ENCODE data around the gene DHX40.
"Not testable (repeated sequence)": the region's sequence is repeated elsewhere in the genome, so short reads cannot be mapped to it uniquely, and the experiment has no call there.

DHX40 gene

DNA sequence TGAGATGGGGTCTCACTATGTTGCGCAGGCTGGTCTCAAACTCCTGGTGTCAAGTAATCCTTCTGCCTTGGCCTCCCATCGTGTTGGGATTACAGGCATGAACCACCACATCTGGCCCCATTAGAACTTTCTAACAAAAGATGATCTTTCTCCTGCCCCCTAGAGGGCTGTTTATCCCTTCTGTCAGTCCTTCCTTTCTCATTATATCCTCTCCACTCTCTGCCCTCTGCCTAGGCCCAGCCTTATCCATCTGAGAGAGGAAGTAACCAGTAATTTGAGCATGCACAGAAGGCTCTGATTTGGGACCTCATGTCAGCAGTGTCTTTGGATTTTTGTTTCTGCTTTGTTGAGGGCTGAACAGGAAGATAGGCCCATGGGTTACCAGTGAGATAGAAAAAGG lies 4.4 kb upstream of the DHX40 start:
- no peak for DNase-seq (ENCODE audit: low read depth, low spot score)

DNA sequence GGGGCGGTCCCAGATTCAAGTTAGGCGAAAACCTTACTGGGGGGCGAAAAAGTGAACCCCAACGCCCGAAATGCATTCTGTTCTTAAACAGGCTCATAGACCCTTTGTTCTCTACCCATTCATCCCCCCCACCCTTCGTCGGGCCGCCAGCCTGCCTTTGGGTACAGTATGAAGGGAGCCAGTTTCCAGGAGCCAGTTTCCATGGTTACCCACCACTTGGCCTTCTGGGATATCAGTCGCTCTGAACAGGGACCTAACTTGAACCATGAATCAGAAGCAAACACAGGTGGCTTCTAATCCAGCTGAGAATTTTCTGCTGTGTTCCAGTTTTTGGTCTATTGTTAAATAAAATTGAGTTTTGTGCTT lies 532 bp downstream of the DHX40 start:
- DNase-seq (ENCODE audit: low read depth, low spot score): peak; percentile 10

DNA sequence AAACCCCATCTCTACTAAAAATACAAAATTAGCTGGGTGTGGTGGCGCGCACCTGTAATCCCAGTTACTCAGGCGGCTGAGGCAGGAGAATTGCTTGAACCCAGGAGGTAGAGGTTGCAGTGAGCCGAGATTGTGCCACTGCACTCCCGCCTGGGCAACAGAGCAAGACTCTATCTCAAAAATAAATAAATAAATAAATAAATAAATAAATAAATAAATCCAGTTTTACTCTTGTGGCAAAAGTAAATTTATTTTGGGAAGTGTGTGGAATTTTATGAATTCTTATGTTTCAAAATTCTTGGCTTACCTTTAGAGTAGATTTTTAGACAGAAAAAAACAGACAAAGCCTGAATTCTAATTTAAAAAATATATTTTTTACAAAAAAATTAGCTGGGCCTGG lies 3.7 kb downstream of the DHX40 start:
- not testable (repeated sequence) for DNase-seq (ENCODE audit: low read depth, low spot score)

DNA sequence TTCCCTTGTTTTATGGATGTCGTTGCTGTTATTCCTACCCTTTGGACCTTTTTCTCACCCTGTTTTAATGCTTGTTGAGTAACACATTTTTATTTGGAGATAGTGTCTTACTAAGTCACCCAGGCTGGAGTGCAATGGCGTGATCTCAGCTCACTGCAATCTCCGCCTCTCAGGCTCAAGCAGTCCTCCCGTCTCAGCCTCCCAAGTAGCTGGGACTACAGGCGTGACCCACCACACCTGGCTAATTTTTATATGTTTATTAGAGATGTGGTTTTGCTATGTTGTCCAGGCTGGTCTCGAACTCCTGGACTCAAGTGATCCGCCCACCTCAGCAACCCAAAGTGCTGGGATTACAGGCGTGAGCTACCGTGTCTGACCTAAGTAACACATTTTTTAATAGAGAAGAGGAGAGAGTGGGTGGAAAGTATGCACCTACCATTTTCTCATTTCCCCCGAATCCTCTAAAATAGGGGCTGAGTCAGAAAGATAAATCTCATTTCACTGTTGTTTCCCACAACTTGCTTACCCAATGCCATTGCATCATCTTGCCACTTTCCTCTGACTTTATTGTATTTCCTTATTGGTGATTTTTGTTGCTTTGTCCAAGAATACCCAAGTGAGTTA lies 7.0 kb downstream of the DHX40 start:
- no peak for DNase-seq (ENCODE audit: low read depth, low spot score)

DNA sequence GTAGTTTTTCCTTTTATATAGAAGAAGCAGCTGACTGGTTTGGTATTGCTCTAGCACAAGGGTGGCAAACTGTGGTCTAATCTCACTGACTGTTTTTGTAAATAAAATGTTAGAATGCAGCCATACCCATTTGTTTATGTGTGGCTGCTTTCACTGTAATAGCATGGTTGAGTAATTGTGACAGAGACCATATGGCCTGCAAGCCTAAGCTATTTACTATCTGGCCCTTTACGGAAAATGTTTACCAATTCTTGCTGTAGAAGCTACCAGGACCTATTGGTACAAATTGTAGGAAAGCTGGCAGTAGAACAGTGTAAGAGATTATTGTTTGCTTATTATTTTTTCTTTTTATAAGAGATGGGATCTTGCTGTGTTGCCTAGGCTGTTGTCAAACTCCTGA lies 18.8 kb downstream of the DHX40 start:
- DNase-seq (ENCODE audit: low read depth, low spot score): not testable (repeated sequence)

DNA sequence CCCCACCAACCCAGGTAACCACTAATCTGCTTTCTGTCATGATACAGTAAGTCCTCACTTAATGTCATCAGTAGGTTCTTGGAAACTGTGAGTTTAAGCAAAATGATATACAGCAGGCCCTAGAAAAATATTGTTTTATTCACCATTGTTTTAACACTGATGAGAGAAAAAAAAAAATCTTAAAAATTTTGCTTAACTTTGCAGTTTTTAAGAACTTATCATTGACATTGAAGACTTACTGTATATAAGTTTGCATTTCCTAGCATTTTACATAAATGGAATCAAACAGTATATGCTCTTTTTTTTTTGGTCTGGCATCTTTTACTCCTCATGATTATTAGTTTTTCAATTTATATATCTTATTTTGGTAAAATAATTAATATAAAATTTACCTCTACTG lies 34.8 kb downstream of the DHX40 start:
- DNase-seq (ENCODE audit: low read depth, low spot score): no peak

DNA sequence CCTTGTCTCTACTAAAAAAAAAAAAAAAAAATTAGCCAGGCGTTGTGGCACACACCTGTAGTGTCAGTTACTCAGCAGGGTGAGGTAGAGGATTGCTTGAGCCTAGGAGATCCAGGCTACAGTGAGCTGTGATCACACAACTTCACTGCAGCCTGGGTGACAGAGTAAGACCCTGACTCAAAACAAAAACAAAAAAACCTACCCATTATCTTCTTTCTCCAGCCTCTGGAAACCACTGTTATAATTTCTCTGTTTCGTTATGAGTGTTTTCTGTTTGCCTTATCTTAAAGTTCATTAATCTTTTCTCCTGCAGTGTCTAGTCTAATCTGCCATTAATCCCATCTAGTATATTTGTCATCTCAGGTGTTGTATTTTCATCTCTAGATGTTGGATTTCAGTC lies 35.7 kb downstream of the DHX40 start:
- no peak for DNase-seq (ENCODE audit: low read depth, low spot score)

DNA sequence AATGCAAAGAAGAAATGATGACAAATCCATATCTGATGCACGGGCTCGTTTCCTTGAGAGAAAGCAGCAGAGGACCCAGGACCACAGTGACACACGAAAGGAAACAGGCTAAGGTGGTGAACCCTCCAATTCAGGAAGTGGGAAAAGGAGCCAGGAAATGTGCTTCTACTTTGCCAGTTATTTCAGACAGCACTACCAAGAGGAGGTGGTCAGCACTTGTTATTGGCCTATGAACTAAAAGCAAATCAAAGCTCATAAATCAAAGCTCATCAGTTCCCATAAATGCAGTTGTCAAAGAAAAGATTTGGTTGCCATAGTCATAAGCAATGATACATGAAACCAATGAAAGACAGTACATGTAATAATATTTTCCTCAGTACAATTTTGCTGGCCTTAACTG lies 41.7 kb downstream of the DHX40 start:
- no peak for DNase-seq (ENCODE audit: low read depth, low spot score)

DNA sequence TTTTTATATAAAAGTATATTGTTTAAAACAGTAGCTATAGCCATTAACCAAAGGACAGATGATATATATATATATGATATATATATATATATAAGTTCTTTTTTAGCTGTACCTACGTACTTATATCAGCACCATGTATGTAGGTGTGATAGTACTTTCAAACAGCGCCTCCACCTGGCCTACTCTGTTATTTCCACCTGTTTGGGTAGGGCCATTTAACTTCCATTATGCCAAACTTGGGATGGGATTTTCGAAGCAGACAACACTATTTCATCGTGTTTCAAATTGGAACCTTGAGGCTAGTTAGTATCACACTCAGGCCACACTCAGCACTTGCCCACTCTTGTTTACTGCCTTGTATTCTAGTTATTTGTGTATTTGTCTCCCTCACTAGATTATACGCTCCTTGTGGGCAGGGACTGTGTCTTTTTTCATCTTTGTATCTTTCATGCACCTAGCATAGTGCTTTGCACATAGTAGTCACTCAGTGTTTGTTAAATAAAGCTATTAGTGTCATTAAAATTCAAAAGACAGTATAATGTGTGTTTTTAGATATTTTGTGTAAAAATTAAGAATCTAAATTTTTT lies 42.5 kb downstream of the DHX40 start:
- no peak for DNase-seq (ENCODE audit: low read depth, low spot score)

DNA sequence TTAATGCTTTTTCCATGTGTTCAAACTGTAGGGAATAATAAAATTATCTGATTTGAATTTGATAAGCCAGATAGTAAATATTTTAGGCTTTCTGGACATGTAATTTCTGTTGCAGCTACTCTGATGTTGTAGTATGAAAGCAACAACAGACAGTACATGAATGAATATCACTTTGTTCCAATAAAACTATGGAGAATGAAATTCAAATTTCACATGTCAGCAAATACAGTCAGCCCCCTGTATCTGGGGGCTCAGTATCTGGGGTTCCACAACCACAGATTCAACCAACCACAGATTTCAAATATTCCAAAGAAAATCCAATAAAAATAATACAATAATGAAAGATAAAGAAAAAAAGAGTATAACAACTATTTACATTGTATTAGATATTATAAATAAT lies 46.1 kb downstream of the DHX40 start:
- DNase-seq (ENCODE audit: low read depth, low spot score): no peak

DNA sequence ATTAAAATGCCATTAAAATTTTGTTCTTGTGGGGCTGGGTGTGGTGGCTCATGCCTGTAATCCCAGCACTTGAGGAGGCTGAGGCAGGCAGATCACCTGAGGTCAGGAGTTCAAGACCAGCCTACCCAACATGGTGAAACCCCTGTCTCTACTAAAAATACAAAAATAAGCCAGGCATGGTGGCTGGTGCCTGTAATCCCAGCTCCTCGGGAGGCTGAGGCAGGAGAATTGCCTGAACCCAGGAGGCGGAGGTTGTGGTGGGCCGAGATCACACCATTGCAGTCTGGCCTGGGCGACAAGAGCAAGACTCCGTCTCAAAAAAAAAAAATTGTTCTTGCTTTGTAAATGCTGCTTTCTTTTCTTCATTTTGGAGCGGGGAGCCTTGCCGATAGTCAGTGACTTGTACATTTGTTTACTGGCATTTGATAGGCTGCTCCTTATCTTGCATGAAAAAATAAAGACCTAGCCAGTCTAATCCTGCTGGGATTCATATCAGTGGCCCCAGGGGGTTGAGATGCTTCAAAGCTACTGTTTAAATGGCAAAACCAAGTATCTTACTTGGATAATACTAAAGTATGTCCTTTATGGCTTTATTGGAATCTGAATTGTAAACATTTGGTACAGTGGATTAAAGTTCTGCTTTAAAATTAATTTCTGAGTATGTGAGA lies 51.0 kb downstream of the DHX40 start:
- DNase-seq (ENCODE audit: low read depth, low spot score): no peak

DNA sequence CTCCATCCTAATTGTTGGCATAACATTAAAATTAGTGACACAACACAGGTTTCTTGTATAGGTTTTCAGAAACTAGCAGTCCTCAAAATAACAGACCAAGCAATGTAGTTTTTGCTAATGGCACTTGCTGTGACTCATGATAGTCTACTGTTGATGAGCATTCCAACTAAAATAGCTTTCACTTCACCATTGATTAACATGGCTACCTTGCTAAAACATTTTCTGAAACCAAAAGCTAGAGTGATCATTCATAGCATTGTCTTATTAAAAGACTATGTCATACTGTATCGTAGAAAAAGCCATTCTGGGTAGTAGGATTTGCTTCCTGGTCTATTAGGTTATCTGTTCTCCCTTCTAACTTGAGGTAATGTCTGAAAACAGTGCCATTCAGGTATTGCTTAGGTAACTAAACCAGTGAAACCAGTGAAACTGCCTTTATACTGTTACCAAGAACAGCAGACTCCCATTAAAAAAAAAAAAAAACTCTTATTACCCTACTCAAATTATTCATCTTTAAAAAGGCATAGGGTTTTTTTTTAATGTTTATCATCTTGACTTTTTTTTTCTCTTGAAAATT lies 51.8 kb downstream of the DHX40 start:
- DNase-seq (ENCODE audit: low read depth, low spot score): no peak

DNA sequence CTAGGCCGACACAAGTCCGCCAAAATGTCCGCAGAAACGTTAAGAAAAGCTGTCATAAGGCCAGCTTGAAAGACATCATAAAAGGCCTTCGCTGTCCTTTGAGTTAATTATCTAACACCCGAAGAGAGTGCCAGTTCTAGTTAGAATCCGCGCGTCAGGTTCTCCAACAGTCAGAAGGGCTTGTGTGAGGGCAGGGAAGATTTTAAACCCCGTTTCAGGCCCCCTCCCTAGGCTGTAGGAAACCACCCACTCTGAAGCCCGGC lies 53.6 kb downstream of the DHX40 start:
- no peak for DNase-seq (ENCODE audit: low read depth, low spot score)

DNA sequence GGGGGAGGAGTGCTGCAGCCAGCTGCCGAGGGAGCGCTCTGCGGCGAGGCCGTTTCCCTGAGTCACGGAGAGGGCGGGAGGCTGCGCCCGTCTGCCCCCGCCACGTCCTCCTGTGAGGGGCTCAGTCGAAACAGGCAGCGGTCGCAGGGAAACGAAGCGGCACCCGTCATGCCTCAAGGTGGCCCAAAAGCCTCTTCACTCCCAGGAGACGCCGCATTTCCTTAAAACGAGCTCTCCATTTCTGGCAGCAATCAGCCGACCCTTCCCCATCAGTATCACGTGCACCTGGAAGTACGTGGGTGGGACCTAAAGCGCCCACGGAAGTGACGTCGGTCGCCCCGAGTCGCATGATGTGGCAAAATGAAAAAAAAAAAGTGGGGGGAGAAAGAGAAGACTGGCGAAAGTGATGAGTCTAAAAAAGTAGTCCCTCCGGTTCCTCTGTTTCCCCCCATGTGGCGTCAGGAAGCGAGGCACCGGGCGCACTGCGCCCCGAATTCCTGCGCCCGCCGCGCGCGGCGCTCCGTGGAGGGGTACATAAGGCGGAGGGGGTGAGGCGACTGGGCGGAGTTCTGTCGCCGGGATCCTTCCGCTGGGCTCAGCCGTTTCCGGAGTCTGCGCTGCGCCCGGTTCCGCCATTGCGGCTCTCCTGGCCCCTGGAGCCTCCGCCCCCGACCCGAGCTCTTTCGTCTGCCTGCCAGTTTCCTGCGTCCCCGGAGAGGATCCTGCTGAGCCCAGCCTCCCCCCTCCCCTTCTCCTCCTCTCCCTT lies 54.1 kb downstream of the DHX40 start, which contains the start of gene CLTC:
TSS of gene CLTC (plus strand) at position 598 of the 766 bp plus-strand sequence. CDS start 237 bp downstream, outside the sequence.
- peak; percentile 83 for DNase-seq (ENCODE audit: low read depth, low spot score)

DNA sequence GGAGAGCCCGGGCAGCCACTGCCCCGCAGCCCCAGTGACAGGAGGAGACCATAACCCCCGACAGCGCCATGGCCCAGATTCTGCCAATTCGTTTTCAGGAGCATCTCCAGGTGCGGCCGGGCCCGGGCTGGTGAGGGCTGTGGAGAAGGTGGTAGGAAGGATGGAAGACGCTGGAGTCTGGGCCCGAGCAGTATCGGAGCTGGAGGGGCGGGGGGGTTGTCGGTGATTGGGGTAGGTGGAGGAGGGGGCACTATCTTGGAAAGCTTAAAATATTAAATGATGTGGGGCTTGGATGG lies 54.6 kb downstream of the DHX40 start:
- DNase-seq (ENCODE audit: low read depth, low spot score): no peak

DNA sequence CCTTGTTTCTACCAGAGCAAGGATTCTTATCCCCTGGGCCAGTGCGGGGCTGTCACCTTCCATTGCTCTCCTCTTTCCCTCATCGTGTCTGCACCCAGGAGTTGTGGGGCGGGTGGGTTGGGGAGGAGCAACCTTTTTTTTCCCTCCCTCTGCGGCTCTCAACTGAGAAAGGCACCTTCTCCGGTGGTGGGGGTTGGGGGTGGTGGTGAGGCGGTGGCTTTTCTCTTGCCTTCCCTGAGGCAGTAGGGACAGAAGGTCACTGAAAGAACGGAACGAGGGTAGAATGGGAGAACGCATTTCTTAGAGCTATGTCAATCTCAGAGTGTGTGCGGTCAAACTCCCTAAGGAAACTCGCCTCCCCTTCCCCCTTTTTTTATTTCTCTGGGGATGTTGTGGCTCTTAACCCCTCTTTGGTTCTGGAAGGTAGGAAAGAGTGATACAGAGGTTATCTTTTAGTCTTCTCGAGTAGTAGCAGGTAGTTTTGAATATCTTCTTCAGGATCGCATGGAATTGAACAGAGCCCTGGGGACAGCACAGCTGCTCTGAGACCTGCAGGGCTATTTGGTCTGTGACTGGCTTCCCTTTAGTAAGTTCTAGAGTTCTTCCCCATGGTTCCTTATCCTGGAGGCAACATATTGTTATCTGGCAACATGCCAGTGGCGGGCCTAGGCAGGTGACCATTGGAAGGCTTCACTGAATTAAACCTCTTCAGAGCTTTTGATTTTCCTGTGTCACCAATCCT lies 55.3 kb downstream of the DHX40 start:
- DNase-seq (ENCODE audit: low read depth, low spot score): peak; percentile 3

DNA sequence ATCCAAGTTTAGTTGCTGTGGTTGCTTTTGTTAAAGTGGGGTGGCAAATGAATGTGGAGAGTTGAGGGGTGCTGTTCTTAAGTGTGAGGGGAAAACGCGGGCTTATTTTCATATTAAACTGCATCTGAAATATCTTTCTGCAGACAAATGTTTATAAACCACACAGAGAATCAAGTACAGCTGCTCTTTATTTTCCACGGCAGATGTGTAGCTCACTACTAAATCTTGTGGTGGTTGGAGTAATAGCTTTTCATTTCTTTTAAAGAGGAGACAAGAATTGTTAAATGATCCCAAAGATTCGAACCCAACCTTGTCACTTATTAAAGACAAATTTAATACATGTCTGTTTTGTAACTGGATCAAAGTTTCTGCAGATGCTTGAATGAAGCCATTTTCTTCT lies 56.4 kb downstream of the DHX40 start:
- DNase-seq (ENCODE audit: low read depth, low spot score): no peak

DNA sequence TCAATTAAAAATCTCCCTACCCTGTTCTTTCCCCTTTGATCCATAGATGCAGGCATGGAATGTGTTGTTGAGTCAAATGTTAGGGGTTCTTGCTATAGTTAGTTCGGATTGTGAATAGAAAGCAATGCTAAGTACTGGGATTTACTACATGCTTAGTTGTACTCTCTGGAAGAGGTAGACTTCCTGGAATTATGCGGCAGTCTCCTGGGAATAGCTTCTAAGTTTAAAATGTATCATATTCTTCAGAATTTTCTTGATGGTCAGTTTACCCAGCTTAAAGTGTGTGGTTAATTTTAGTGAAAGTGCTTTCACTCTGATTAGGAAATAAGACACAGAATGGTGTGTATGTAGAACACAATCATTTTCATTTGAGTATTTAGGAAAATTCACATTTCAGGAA lies 57.7 kb downstream of the DHX40 start:
- no peak for DNase-seq (ENCODE audit: low read depth, low spot score)

DNA sequence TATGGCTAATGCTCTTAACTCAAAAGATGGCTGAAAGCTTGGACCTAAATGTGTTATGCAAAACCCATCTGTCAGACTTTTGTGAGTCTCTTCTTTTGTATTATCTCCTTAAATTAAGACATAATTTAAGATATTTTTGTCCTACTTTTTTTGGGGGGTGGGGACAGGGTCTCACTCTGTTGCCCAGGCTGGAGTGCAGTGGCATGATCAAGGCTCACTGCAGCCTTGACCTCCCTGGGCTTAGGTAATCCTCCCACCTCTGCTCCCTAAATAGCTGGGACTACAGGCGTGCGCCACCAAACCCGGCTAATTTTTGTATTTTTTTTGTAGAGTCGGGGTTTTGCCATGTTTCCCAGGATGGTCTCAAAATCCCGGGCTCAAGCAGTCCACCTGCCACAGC lies 61.3 kb downstream of the DHX40 start:
- DNase-seq (ENCODE audit: low read depth, low spot score): no peak

DNA sequence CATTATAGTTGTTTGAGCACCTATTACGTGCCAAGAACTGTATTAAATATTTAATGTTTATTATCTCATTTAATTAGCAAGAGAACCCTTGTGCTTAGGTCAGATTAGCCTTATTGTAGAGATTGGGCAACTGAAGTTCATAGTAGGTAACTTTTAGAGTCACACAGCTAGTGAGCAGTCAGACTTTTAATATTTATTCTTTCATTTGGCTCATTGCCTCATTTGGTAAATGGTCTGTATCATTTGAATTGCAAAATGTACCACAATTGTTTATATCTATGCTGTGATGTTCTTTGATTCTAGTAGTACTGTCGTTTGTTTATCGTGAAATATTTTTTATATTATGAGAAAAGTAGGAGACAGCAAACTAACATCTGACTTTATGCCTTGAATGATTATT lies 61.9 kb downstream of the DHX40 start:
- DNase-seq (ENCODE audit: low read depth, low spot score): no peak

DNA sequence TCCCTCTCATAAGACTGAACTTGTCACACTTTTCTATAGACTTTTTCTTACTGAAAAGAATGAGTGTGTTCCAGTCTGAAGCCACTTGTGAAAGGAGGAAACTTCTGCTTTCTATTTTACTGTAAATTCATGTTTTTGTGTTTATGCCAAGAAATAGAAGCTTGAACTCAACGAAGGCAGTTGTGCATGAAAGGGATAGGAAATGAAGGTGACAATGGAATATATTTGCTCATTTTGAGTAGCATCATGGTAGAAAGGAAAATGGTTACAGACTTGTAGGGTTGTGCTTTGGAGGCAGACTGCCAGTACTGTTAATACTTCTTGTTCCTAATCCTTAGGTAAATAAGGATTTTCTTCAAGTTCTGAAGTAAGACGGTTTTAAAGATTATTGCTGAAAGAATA lies 62.4 kb downstream of the DHX40 start:
- DNase-seq (ENCODE audit: low read depth, low spot score): no peak

DNA sequence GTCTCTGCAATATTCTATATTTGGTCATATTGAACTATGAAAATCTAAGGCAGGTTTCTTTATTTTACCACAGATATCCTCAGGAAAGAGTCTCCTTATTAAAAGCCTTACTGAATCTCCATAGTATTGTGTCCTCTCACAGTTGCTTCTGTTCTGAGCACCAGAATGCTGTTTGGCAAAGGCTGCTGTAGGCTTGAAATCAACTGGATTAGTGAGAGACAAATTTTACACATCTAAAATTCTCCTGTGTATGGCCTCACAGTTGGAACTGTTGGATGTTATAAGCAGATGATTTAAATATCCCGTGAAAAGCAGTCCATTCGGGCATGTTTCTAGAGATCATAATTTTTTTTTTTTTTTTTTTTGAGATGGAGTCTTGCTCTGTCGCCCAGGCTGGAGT lies 63.8 kb downstream of the DHX40 start:
- DNase-seq (ENCODE audit: low read depth, low spot score): no peak

Data from activated naive CD8-positive, alpha-beta T cell treated with anti-CD3 and anti-CD28 coated beads, Interleukin-2, amount 50 U/mL, for 16 hours (primary cell).